GM19324 (cell line): ENCODE results near the gene ORAI2.
"Not testable (repeated sequence)": the region's sequence is repeated elsewhere in the genome, so short reads cannot be mapped to it uniquely, and the experiment has no call there.

Experiments
- ATAC-seq: cut with Tn5 transposase; IDR thresholded peaks from one replicate; pipeline ENCODE4 v1.9.1; 2021; ENCODE audit warnings: mild to moderate bottlenecking, moderate library complexity; ENCODE audit not compliant: unreplicated experiment, low FRiP score

ORAI2 gene

DNA sequence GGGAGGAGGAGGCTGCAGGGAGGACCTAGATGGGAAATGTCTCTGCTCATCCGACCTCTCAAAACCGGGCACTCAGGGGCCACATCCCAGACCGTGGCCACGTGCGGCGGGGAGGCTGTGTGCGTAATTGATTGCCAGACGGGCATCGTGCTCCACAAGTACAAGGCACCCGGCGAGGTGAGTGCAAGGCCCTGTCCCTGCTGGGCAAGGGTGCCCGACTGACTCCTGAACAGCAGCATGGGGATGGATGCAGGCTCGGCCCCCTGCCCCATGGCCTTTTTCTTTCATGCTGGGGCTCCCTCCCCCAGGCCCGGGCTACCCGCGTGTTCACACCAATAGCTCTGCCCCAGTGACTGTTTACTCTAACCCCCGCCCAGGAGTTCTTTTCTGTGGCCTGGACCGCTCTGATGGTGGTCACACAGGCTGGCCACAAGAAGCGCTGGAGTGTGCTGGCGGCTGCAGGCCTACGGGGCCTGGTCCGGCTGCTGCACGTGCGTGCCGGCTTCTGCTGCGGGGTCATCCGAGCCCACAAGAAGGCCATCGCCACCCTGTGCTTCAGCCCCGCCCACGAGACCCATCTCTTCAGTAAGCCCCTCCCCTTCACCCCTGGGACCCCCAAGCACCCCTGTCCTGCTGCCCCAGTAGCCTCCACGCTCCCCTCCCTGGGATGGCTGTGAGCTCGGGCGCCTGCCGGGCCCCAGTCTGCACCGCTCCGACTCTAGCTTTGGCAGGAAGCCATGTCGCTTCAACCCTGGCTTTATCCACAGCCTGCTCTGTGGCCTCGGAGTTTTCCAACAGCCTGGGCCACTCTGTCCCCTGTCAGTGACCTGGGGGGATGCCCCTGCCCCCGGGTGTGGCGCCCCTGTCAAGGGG is 35.3 kb downstream of the ORAI2 start:
- ATAC-seq: no peak

GRCh38 chr7:102469351-102469971 is 36.1 kb downstream of the ORAI2 start:
- no peak for ATAC-seq

GRCh38 chr7:102469972-102470825 is 36.8 kb downstream of the ORAI2 start:
- no peak for ATAC-seq

GRCh38 chr7:102471791-102472125 is 38.4 kb downstream of the ORAI2 start:
- ATAC-seq: no peak

DNA sequence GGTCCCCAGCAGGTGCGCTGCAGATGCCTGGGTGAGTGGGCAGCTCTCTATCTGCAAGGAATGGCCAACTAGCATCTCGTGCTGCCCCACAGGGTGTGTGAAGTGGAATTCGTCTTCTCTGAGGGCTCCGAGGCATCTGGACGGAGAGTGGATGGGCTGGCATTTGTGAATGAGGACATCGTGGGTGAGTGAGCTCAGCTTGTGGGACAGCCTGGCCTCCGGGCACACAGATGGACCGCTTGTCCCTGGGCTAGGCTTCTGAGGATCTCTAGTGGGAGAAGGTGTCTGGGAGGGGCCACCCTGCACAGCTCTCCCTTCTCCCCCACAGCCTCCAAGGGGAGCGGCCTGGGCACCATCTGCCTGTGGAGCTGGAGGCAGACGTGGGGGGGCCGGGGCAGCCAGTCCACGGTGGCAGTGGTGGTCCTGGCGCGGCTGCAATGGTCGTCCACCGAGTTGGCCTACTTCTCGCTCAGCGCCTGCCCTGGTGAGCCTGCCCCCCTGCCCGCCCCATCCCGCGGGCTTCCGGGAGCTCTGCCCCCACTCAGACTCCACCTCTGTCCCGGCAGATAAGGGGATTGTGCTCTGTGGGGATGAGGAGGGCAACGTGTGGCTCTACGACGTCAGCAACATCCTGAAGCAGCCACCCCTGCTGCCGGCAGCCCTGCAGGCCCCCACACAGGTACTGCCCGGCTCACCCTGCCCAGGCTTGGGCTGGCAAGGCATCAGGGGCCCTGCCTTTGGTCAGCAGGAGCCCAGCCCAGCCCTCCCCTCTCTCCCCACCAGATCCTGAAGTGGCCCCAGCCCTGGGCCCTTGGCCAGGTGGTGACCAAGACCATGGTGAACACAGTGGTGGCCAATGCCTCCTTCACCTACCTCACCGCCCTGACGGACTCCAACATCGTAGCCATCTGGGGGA is 39.0 kb downstream of the ORAI2 start:
- ATAC-seq: no peak

DNA sequence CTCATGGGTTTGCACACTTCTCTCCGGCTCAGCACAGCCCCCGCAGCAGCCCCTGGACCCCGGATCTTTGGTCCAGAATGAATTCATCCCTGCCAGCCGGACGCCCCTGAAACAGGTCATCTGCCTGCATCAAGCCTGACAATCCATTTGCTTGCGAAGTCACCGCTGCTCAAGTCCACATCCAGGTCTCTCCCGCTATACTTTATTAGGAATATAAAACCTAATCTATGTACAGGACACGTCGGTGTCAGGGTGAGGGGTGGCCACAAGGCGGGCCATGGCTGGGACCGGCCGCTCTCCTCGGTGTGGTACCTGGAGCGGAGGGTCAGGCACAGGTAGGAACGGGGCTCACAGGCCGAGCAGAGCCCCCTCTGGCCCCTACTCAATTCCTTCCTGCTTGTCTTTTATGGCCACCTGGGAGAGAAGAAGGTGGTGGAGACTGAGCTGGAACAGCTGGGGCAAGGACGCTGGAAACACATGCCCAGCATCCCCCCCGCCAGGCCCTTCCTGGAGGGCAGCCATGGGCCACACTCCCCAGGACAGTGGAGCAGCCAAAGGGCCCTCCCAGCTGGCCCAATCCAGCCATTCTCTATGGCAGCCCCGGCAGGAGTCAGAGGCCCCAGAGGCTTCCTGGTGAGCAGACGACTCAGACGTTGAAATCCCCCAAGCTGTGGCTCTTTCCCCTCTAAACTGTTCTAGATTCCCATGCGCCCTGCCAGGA is 40.1 kb downstream of the ORAI2 start:
- no peak for ATAC-seq

GRCh38 chr7:102474116-102474515 is 40.7 kb downstream of the ORAI2 start:
- not testable (repeated sequence) for ATAC-seq

- not testable (repeated sequence) for ATAC-seq
These were observed 41.5 kb downstream of the ORAI2 start for GRCh38 chr7:102474736-102475435.

- peak; percentile 96 for ATAC-seq
These were observed 45.2 kb downstream of the ORAI2 start, which contains the start of gene POLR2J for GRCh38 chr7:102478314-102479208. POLR2J (minus strand) TSS chr7:102478922; CDS start chr7:102478860, 62 bp downstream.

- ATAC-seq: peak; percentile 10
These were observed 45.8 kb downstream of the ORAI2 start for GRCh38 chr7:102479209-102479584.

DNA sequence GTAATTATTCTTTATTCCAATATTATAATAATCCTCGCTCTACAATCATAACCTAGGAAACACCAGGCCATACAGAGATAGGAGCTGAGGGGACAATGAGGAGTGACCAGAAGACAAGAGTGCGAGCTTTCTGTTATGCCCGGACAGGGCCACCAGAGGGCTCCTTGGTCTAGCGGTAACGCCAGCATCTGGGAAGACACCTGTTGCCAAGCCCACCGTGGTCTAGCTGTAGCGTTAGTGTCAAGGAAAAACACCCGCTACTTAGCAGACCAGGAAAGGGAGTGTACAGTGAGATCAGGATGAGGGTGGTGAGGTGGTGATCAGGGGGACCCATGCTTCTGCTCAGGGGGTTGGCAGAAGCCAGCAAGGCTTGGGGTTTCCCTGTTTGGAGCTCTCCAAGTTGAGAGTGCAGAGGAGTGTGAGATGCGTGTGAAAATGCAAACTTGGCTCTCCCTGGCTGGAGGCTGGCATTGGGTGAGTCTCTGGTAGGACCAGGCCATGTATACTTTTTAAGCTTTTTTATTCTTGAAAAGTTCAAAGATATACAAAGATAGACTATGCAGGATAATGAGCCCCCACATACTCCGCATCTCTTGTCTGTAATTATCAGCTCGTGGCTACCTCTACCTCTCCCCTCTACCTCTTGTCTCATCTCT is 46.7 kb downstream of the ORAI2 start:
- not testable (repeated sequence) for ATAC-seq

- ATAC-seq: not testable (repeated sequence)
These were observed 48.6 kb downstream of the ORAI2 start for GRCh38 chr7:102481962-102482361.

DNA sequence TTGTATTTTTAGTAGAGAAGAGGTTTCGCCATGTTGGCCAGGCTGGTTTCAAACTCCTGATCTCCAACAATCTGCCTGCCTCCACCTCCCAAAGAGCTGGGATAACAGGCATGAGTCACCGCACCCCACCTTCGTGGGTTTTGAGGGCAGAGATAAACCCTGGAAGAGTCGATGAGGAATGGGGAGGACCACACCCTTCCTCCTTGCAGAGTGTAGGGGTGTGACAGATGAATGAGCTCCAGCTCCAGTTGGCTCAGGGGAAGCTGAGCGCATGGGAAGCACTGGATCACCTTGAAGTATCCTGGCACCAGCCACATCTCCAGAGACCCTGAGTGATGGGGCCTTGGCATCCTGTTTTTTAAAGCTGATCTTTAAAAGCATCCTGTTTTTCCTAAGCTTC is 50.9 kb downstream of the ORAI2 start:
- ATAC-seq: not testable (repeated sequence)

- not testable (repeated sequence) for ATAC-seq
These were observed 57.2 kb downstream of the ORAI2 start for GRCh38 chr7:102490529-102491075.

DNA sequence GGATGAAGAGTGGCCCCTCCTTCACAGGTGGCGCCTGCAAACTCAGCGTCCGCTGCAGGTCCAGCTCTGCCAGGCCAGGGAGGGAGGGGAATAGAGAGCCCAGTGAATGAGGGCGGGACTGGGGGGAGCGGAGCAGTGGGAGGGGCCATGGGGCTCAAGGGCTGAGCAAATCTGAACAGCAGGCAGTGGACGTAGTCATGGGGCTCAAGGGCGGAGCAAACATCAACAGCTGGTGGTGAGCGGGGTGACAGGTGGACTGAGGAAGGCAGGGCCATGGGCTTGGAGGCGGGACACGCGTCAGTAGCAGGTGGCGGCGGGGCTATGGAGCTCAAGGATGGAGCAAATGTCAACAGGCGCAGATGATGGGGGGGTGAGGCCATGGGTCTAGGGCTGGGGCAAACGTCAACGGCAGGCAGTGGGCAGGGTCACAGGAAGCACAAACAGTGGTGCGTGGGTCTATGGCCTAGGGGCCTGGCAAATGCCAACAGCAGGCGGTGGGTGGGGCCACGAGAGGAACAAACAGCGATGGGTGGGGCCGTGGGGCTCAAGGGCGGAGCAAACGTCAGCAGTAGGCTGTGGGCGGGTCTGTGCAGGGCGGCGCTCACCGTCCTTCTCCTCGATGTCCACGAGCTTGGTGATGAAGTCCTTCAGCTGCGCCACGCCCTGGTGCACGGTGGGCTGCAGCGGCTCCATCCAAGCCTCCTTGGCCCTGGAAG is 60.0 kb downstream of the ORAI2 start:
- ATAC-seq: not testable (repeated sequence)

DNA sequence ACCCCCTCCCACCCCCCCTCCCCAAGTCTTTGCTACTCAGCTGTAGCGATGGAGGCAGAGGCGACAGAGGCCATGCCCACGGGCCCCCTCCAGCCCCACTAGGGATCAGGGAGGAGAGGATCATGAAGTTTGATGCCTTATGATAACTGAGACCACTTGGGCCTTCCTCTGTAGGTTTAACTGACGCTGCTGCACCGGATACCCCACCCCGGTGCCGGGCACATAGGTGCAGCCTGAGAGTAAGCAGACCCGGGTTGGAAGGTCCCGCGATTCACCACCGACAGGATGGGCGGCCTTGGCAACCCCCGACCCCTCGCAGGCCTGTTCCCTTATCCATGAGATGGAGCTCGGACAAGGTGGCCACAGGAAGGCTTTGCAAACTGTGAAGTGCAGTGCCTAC is 60.7 kb downstream of the ORAI2 start:
- ATAC-seq: not testable (repeated sequence)
